Activated T-cell treated with anti-CD3 and anti-CD28 coated beads, Interleukin-2, amount 50 U/mL, for 24 hours (primary cell): ENCODE measurements around the gene IGFL3.
"Not testable (repeated sequence)": the region's sequence is repeated elsewhere in the genome, so short reads cannot be mapped to it uniquely, and the experiment has no call there.

ENCODE experiments used
- DNase-seq: peaks from one replicate; pipeline ENCODE4 v3.0.0-alpha.2; 2020
- H3K27ac Mint-ChIP-seq: 2 replicates; pipeline ENCODE4 v1.8.0; 2020; ENCODE audit warnings: mild to moderate bottlenecking, mixed read lengths
- H3K27me3 Mint-ChIP-seq: 2 replicates; pipeline ENCODE4 v1.8.0; 2020; ENCODE audit warnings: mixed read lengths
- H3K36me3 Mint-ChIP-seq: 2 replicates; pipeline ENCODE4 v1.8.0; 2020; ENCODE audit warnings: low read depth, mixed read lengths
- H3K4me1 Mint-ChIP-seq: 2 replicates; pipeline ENCODE4 v1.8.0; 2020; ENCODE audit warnings: low read depth, mixed read lengths
- H3K4me3 Mint-ChIP-seq: 2 replicates; pipeline ENCODE4 v1.8.0; 2020; ENCODE audit warnings: mild to moderate bottlenecking, moderate library complexity, mixed read lengths
- H3K9me3 Mint-ChIP-seq: 2 replicates; pipeline ENCODE4 v1.8.0; 2020; ENCODE audit warnings: mixed read lengths

The IGFL3 gene

GRCh38 chr19:46102333-46102732, 22.2 kb downstream of the IGFL3 start:
- not testable (repeated sequence) for H3K9me3 Mint-ChIP-seq, H3K27ac Mint-ChIP-seq, H3K4me1 Mint-ChIP-seq, H3K36me3 Mint-ChIP-seq, H3K4me3 Mint-ChIP-seq, DNase-seq
- peaks cover 36% of the 10 kb centered on the region for H3K27me3 Mint-ChIP-seq

GRCh38 chr19:46101293-46101692, 23.2 kb downstream of the IGFL3 start:
- H3K27ac Mint-ChIP-seq = no peak overlapping the region
- no peaks in the 10 kb centered on the region for H3K4me1 Mint-ChIP-seq
- H3K4me3 Mint-ChIP-seq = no peak overlapping the region
- peaks cover 1% of the 10 kb centered on the region for H3K36me3 Mint-ChIP-seq
- no peak for DNase-seq
- peaks cover 47% of the 10 kb centered on the region for H3K27me3 Mint-ChIP-seq
- peaks cover 15% of the 10 kb centered on the region for H3K9me3 Mint-ChIP-seq

GRCh38 chr19:46100344-46100743, 24.1 kb downstream of the IGFL3 start:
- peaks cover 15% of the 10 kb centered on the region for H3K9me3 Mint-ChIP-seq
- H3K36me3 Mint-ChIP-seq = peaks cover 1% of the 10 kb centered on the region
- peaks cover 56% of the 10 kb centered on the region for H3K27me3 Mint-ChIP-seq

GRCh38 chr19:46090444-46090843, 34.0 kb downstream of the IGFL3 start:
- Mint-ChIP-seq H3K4me3 (no peak overlapping the region), H3K27ac (no peak overlapping the region), H3K4me1 (no peaks in the 10 kb centered on the region), H3K27me3 (peaks cover 51% of the 10 kb centered on the region), H3K36me3 (no peaks in the 10 kb centered on the region), H3K9me3 (peaks cover 20% of the 10 kb centered on the region)
- no peak for DNase-seq

More at GRCh38 chr19:46100344-46100743, 24.1 kb downstream of the IGFL3 start:
- Mint-ChIP-seq H3K4me3 (no peak overlapping the region), H3K27ac (no peak overlapping the region), H3K4me1 (no peaks in the 10 kb centered on the region)
- DNase-seq = no peak

GRCh38 chr19:46089432-46089831, 35.1 kb downstream of the IGFL3 start:
- Mint-ChIP-seq H3K4me1 (no peaks in the 10 kb centered on the region), H3K9me3 (peaks cover 29% of the 10 kb centered on the region), H3K36me3 (no peaks in the 10 kb centered on the region), H3K4me3 (no peak overlapping the region), H3K27me3 (peaks cover 50% of the 10 kb centered on the region), H3K27ac (no peak overlapping the region)
- DNase-seq = no peak

GRCh38 chr19:46088101-46088500, 36.4 kb downstream of the IGFL3 start:
- H3K4me1 Mint-ChIP-seq = no peaks in the 10 kb centered on the region
- H3K4me3 Mint-ChIP-seq = no peak overlapping the region
- DNase-seq = no peak
- H3K27me3 Mint-ChIP-seq = peaks cover 54% of the 10 kb centered on the region
- H3K9me3 Mint-ChIP-seq = peaks cover 29% of the 10 kb centered on the region
- H3K27ac Mint-ChIP-seq = no peak overlapping the region
- no peaks in the 10 kb centered on the region for H3K36me3 Mint-ChIP-seq

- Mint-ChIP-seq H3K4me1 (peaks cover 4% of the 10 kb centered on the region), H3K27ac (no peak overlapping the region), H3K27me3 (peaks cover 70% of the 10 kb centered on the region), H3K9me3 (peaks cover 28% of the 10 kb centered on the region), H3K4me3 (no peak overlapping the region), H3K36me3 (no peaks in the 10 kb centered on the region)
- no peak for DNase-seq
These were observed 38.6 kb downstream of the IGFL3 start for GRCh38 chr19:46085888-46086287.

GRCh38 chr19:46082728-46083050, 41.8 kb downstream of the IGFL3 start:
- Mint-ChIP-seq H3K9me3 (peaks cover 21% of the 10 kb centered on the region), H3K4me3 (no peak overlapping the region), H3K36me3 (no peaks in the 10 kb centered on the region), H3K4me1 (peaks cover 4% of the 10 kb centered on the region), H3K27ac (no peak overlapping the region), H3K27me3 (peaks cover 78% of the 10 kb centered on the region)
- DNase-seq = no peak

- Mint-ChIP-seq H3K27ac (no peak overlapping the region), H3K27me3 (peaks cover 84% of the 10 kb centered on the region), H3K4me1 (peaks cover 7% of the 10 kb centered on the region), H3K36me3 (no peaks in the 10 kb centered on the region), H3K4me3 (no peak overlapping the region), H3K9me3 (peaks cover 21% of the 10 kb centered on the region)
- DNase-seq = no peak
These were observed 42.4 kb downstream of the IGFL3 start for GRCh38 chr19:46081928-46082727.

GRCh38 chr19:46080561-46080960, 43.9 kb downstream of the IGFL3 start:
- H3K9me3 Mint-ChIP-seq = peaks cover 10% of the 10 kb centered on the region
- no peak overlapping the region for H3K4me3 Mint-ChIP-seq
- DNase-seq = no peak
- peaks cover 12% of the 10 kb centered on the region for H3K4me1 Mint-ChIP-seq
- no peaks in the 10 kb centered on the region for H3K36me3 Mint-ChIP-seq
- peaks cover 92% of the 10 kb centered on the region for H3K27me3 Mint-ChIP-seq
- H3K27ac Mint-ChIP-seq = no peak overlapping the region

GRCh38 chr19:46079576-46079975, 44.9 kb downstream of the IGFL3 start:
- peaks cover 12% of the 10 kb centered on the region for H3K4me1 Mint-ChIP-seq
- H3K27me3 Mint-ChIP-seq = peaks cover 92% of the 10 kb centered on the region
- no peak overlapping the region for H3K27ac Mint-ChIP-seq
- no peak overlapping the region for H3K4me3 Mint-ChIP-seq
- H3K36me3 Mint-ChIP-seq = no peaks in the 10 kb centered on the region
- H3K9me3 Mint-ChIP-seq = peaks cover 2% of the 10 kb centered on the region
- no peak for DNase-seq

GRCh38 chr19:46078573-46079332, 45.7 kb downstream of the IGFL3 start:
- not testable (repeated sequence) for H3K4me3 Mint-ChIP-seq, H3K27ac Mint-ChIP-seq, H3K36me3 Mint-ChIP-seq, H3K9me3 Mint-ChIP-seq
- H3K27me3 Mint-ChIP-seq = peaks cover 89% of the 10 kb centered on the region
- peak; percentile 36 for DNase-seq
- H3K4me1 Mint-ChIP-seq = peaks cover 12% of the 10 kb centered on the region

- H3K36me3 Mint-ChIP-seq = no peaks in the 10 kb centered on the region
- no peak overlapping the region for H3K27ac Mint-ChIP-seq
- no peaks in the 10 kb centered on the region for H3K9me3 Mint-ChIP-seq
- DNase-seq = no peak
- H3K4me1 Mint-ChIP-seq = peaks cover 12% of the 10 kb centered on the region
- H3K27me3 Mint-ChIP-seq = peaks cover 88% of the 10 kb centered on the region
- H3K4me3 Mint-ChIP-seq = no peak overlapping the region
These were observed 46.7 kb downstream of the IGFL3 start for GRCh38 chr19:46077815-46078167.

GRCh38 chr19:46076951-46077814, 47.3 kb downstream of the IGFL3 start:
- peak; percentile 35 for DNase-seq
- Mint-ChIP-seq H3K4me1 (peaks cover 12% of the 10 kb centered on the region), H3K27me3 (peaks cover 88% of the 10 kb centered on the region), H3K4me3 (no peak overlapping the region), H3K9me3 (no peaks in the 10 kb centered on the region), H3K36me3 (no peaks in the 10 kb centered on the region), H3K27ac (no peak overlapping the region)
